Activated CD4-positive, alpha-beta T cell treated with anti-CD3 and anti-CD28 coated beads for 1 hour (primary cell): ENCODE results near the gene RIOK2.

ENCODE experiments used
- DNase-seq: peaks from one replicate; pipeline ENCODE4 v3.0.0-alpha.2; 2020

The RIOK2 gene

GRCh38 chr5:97121848-97122247, 61.2 kb downstream of the RIOK2 start:
- DNase-seq, result no peak

DNA sequence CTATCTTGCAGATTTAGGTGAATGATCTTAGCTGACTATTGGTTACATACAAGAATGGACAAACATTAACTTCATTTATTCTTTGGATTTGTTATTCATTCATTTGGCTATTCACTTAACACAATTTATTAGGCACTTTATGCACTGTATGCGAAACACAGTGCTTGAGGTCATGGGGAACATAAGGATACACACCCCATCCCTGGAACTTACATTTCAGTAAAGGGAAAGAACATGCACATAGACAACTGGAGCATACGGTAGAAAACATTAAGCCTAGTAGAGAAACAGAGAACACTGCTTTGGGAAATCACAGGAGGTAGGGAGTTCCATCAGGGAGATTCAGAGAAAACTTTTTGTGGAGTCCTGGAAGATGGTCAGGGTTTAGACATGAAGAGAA, 62.9 kb downstream of the RIOK2 start:
- DNase-seq, result no peak

- DNase-seq, result no peak
Observed at GRCh38 chr5:97119007-97119390, 64.0 kb downstream of the RIOK2 start.

DNA sequence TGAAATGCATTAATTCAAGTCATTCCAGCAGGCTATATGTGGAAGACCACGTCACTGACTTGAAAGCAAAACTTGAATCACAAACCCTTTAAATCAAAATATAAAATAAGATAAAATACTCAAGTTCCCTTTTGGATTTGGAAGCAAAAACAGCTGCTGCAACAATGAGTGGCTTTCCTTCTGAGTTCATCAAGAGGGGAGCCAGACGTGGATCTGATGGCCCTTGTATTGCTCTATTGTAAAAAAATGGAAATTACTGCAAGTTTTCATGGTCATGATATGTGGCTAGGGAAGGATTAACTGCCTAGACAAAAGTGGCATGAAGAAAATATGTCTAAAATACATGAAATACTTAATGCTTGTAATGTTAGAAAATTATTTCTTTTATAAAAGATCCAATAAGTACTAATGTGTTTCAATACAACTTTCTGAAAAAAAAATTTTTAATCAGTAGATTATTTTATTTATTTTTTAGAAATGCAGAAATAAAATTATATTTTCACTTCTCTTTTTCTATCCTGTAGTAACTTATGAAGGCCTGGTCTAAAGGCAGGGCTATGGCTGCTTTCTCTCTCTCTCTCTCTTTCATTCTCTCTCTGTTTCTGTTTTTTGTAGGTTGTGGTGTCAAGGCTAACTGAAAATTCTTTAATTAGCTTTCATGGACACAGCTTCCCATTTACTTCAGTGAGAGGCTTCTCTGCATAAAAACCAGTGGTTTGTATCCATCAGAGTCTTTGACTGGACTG, 64.6 kb downstream of the RIOK2 start:
- no peak for DNase-seq

- no peak for DNase-seq
Observed at GRCh38 chr5:97115932-97116331, 67.1 kb downstream of the RIOK2 start.

DNA sequence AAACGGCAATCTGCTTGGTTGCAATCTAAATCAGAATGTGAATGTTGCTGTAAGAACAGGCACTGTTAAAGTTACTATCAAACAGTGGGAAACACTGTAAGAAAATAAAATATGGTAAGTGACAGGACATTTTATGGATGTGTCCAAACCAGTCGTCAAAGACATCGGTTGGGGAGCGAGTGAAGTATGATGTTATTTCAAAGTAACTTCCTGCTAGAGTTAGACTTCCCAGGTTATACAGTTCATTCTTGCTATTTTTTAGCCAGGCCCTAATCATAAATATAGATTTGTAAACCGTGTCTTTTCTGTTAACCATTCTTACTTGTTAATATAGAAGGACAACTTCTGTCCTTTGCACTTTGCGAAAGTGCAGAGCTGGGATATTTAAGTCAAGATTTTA, 70.8 kb downstream of the RIOK2 start:
- DNase-seq, result no peak

GRCh38 chr5:97111616-97112015, 71.4 kb downstream of the RIOK2 start:
- no peak for DNase-seq

GRCh38 chr5:97111004-97111403, 72.0 kb downstream of the RIOK2 start:
- no peak for DNase-seq
